Calu3 (cell line): ENCODE data around the gene TBL1X. TPM values are rescaled to one million over a fixed set of nuclear protein-coding genes. Genes with fewer than 3 reads are reported as not detected.

Experiments used
- BruUV-seq: library from RNA; stranded (reverse); fragments of 400-500 nt; replicated peaks from 2 replicates; lab custom pipeline; 2021; lab: Mats Ljungman, UMichigan
- CTCF ChIA-PET: fragments of 300-600 bp; sonication (Branson Sonifier 250); formaldehyde crosslinking; loops from one replicate; lab custom pipeline; 2022; ENCODE audit warnings: antibody characterized with exemption; lab: Charles Lee
- DNase-seq: peaks from one replicate; pipeline ENCODE4 v3.0.0; 2022
- H3K27ac Mint-ChIP-seq: one replicate; pipeline ENCODE4 v1.8.0; 2022; ENCODE audit warnings: mixed read lengths; ENCODE audit not compliant: unreplicated experiment
- H3K27me3 Mint-ChIP-seq: one replicate; pipeline ENCODE4 v1.8.0; 2022; ENCODE audit warnings: mixed read lengths; ENCODE audit not compliant: unreplicated experiment
- H3K36me3 Mint-ChIP-seq: one replicate; pipeline ENCODE4 v1.8.0; 2022; ENCODE audit warnings: mild to moderate bottlenecking, moderate library complexity, mixed read lengths; ENCODE audit not compliant: insufficient read depth, unreplicated experiment
- H3K4me1 Mint-ChIP-seq: one replicate; pipeline ENCODE4 v1.8.0; 2022; ENCODE audit warnings: mild to moderate bottlenecking, low read depth, mixed read lengths; ENCODE audit not compliant: unreplicated experiment
- H3K4me3 Mint-ChIP-seq: one replicate; pipeline ENCODE4 v1.8.0; 2022; ENCODE audit warnings: mild to moderate bottlenecking, low read depth, moderate library complexity, mixed read lengths; ENCODE audit not compliant: unreplicated experiment
- H3K9me3 Mint-ChIP-seq: one replicate; pipeline ENCODE4 v1.8.0; 2022; ENCODE audit warnings: low read depth, mixed read lengths; ENCODE audit not compliant: unreplicated experiment
- intact Hi-C: fragments of 100-400 bp; cut with micrococcal nuclease; formaldehyde crosslinking; loops from one replicate; pipeline ENCODE4 v1.10.0; 2022; ENCODE audit not compliant: unreplicated experiment
- total RNA-seq: library from RNA; stranded (reverse); gene quantifications from 2 replicates; pipeline ENCODE4 v1.2.3, GENCODE V29; 2022
- TF ChIP-seq, protein P1 (sequence below): fragments of 200-600 bp; IDR thresholded peaks from one replicate; pipeline ENCODE4 v1.8.0; 2022; ENCODE audit warnings: antibody characterized with exemption; ENCODE audit not compliant: unreplicated experiment

Gene TBL1X
- total RNA-seq, 1 experiment from 2014 or later = 25.0 TPM

DNA sequence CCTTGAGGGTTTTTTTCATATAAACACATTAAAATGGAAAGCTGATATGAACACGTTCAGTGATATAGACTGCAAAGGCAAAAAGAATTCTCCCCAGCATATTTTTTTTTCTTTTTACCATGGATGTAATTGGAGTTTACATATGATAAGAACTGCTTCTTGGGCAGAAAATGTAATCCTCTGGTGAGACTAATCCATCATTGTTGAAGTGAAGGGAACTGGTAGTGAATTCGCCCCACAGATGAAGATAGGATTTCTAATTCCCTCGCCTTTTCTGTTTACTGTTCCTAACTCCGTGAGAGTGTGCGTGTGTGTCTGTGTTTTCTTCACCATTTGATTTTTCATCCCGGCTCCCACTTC, 211.9 kb downstream of the TBL1X start:
- no peak overlapping the region for H3K27ac Mint-ChIP-seq
- no peaks in the 10 kb centered on the region for H3K36me3 Mint-ChIP-seq
- CTCF ChIA-PET = no interaction called here
- H3K27me3 Mint-ChIP-seq = no peaks in the 10 kb centered on the region
- intact Hi-C loops = no loop called here
- H3K4me3 Mint-ChIP-seq = no peak overlapping the region
- peaks cover 7% of the 10 kb centered on the region for H3K4me1 Mint-ChIP-seq
- no TSS peak for BruUV-seq
- DNase-seq = no peak
- no peaks in the 10 kb centered on the region for H3K9me3 Mint-ChIP-seq
- TF ChIP-seq, protein P1, sequence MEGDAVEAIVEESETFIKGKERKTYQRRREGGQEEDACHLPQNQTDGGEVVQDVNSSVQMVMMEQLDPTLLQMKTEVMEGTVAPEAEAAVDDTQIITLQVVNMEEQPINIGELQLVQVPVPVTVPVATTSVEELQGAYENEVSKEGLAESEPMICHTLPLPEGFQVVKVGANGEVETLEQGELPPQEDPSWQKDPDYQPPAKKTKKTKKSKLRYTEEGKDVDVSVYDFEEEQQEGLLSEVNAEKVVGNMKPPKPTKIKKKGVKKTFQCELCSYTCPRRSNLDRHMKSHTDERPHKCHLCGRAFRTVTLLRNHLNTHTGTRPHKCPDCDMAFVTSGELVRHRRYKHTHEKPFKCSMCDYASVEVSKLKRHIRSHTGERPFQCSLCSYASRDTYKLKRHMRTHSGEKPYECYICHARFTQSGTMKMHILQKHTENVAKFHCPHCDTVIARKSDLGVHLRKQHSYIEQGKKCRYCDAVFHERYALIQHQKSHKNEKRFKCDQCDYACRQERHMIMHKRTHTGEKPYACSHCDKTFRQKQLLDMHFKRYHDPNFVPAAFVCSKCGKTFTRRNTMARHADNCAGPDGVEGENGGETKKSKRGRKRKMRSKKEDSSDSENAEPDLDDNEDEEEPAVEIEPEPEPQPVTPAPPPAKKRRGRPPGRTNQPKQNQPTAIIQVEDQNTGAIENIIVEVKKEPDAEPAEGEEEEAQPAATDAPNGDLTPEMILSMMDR = no peak

DNA sequence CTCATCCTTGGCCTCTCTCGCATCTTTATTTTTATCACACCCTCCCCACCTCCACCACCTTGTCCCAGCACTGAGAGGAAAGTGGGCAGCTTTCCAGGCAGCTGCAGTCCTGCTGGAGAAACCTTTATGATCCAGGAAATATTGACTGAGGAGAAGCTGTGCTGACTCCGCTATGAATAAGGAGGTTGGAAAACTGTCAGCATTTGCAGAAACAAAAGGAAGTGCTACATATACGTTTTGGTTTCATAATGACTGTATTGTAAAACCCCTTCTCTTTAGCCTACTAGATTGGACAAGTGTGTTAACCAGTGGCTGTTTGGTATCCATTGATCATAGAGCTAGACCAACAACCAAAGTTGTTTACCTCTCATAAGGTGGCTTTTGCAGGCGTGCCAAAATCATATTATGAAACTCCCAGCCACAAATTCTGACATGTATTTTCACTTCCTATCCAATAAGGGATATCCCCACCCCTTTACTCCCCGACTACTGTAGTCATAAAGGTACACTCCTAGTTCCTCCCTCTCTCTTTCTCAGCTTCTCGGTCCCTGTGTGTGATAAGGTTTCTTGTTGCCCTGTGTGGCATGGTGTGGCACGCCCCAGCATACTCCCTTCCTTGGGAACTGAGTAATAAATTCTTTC, 212.4 kb downstream of the TBL1X start:
- intact Hi-C loops = no loop called here
- H3K27me3 Mint-ChIP-seq = no peaks in the 10 kb centered on the region
- CTCF ChIA-PET = no interaction called here
- no peak overlapping the region for H3K4me3 Mint-ChIP-seq
- H3K27ac Mint-ChIP-seq = no peak overlapping the region
- TF ChIP-seq, protein P1 = no peak
- H3K36me3 Mint-ChIP-seq = no peaks in the 10 kb centered on the region
- BruUV-seq = no TSS peak
- H3K9me3 Mint-ChIP-seq = no peaks in the 10 kb centered on the region
- peaks cover 7% of the 10 kb centered on the region for H3K4me1 Mint-ChIP-seq
- DNase-seq = no peak

DNA sequence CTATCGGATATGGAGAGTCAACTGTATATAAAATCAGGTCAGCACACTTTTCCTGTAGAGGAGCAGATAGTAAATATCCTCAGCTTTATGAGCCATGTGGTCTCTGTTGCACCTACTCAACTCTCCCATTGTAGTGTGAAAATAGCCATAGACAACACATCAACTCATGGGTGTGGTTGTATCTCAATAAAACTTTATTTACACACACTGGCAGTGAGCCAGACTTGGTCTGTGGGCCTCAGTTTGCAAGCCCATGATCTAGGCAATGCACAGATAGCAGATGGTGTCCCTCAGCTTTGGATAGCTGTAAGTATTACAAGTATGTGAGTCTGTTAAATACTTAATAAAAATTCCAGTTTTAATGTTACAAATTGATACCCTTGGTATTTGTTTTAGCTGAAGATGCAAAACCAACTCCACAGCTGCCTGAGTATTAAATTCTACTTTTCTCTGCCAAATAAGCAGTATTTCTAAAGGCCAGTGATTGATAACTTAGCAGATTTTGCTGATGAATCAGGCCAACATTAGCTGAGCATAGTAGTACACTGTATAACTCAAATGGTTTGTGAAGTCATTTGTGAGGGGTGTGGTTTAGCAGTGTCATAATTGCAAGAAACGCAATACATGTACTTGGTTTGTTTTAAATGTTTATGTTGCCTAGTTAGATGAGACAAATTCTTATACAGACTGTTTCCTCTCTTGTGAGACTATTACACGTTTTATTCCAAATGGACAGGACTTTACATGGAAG, 213.5 kb downstream of the TBL1X start:
- Mint-ChIP-seq H3K27ac (no peak overlapping the region), H3K27me3 (no peaks in the 10 kb centered on the region), H3K4me3 (no peak overlapping the region), H3K36me3 (no peaks in the 10 kb centered on the region), H3K9me3 (no peaks in the 10 kb centered on the region), H3K4me1 (peaks cover 7% of the 10 kb centered on the region)
- TF ChIP-seq, protein P1 = no peak
- BruUV-seq = no TSS peak
- DNase-seq = no peak
- intact Hi-C loops = no loop called here
- CTCF ChIA-PET = no interaction called here

DNA sequence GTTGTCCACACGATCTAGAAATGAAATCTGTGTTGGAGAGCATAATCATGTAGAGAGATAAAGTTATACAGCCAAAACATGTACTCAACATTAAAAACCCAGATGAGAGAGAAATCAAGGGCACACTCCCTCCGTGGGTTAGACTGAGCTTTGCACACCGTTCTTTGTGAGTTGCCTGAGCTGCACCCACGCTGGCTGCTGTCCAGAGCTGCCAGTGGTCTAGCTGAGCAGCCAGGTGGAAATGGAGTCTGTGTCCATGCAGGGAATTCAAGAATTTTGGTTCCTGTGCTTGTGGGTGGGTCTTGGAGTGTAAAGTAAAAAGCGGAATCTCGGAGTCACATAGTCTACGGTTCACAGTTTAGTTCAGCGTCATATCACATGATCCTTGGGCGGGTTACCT, 216.2 kb downstream of the TBL1X start:
- H3K4me3 Mint-ChIP-seq = no peak overlapping the region

More for the DNA sequence above, 216.2 kb downstream of the TBL1X start:
- Mint-ChIP-seq H3K36me3 (no peaks in the 10 kb centered on the region), H3K4me1 (peaks cover 7% of the 10 kb centered on the region), H3K9me3 (no peaks in the 10 kb centered on the region), H3K27me3 (no peaks in the 10 kb centered on the region), H3K27ac (no peak overlapping the region)
- DNase-seq = no peak
- BruUV-seq = no TSS peak
- CTCF ChIA-PET = no interaction called here
- TF ChIP-seq, protein P1 = no peak
- intact Hi-C loops = no loop called here
